GM21737 (cell line): ENCODE measurements around the gene ODF4.
"Not testable (repeated sequence)": the region's sequence is repeated elsewhere in the genome, so short reads cannot be mapped to it uniquely, and the experiment has no call there.

ENCODE experiments used
- ATAC-seq: cut with Tn5 transposase; IDR thresholded peaks from one replicate; pipeline ENCODE4 v1.9.1; 2021; ENCODE audit warnings: mild to moderate bottlenecking, moderate library complexity; ENCODE audit not compliant: unreplicated experiment

The ODF4 gene

GRCh38 chr17:8392674-8393469 lies 53.2 kb downstream of the ODF4 start:
- ATAC-seq = no peak

- no peak for ATAC-seq
Observed at GRCh38 chr17:8393470-8394231, 54.0 kb downstream of the ODF4 start.

GRCh38 chr17:8394497-8394896 lies 54.9 kb downstream of the ODF4 start:
- ATAC-seq = not testable (repeated sequence)
